ENCODE results near the gene PLA2G2D.

GRCh38 chr1:20090119-20090518 lies 29.2 kb downstream of the PLA2G2D start:
- no peak for TF ChIP-seq EP300 (IDR thresholded peaks at IDR 0.05)
- no peak for TF ChIP-seq POLR2A (IDR thresholded peaks at IDR 0.05)
